ENCODE measurements around the gene POLR2J. TPM values are rescaled to one million over a fixed set of nuclear protein-coding genes. Genes with fewer than 3 reads are reported as not detected.
"Not testable (repeated sequence)": the region's sequence is repeated elsewhere in the genome, so short reads cannot be mapped to it uniquely, and the experiment has no call there.

POLR2J gene
- total RNA-seq, 2 donors from 2014 or later: 56.9 to 79.6 TPM

DNA sequence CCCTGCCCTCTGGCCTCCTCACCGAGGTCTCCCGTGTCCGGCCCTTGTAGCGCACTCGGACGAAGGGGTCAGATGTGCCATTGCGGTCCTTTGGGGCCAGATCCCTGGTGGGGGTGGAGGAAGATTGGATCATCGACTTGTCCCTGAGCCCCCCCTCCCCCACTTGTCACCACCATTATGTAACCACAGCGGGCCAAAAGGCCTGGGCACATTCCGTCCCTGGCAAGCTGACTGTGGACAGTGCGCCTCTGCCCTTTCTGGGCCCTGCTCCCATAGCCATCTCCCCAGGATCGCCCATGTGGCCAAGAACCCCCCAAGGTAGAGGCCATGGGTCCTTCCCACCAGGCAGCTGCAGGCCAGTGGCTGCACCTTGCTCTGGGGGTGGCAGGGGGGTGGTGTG lies 24.4 kb upstream of the POLR2J start:
- not testable (repeated sequence) for H3K36me3 Mint-ChIP-seq; H3K27ac Mint-ChIP-seq; DNase-seq (ENCODE audit: low spot score in 2 of 2); H3K9me3 Mint-ChIP-seq
- peak in 1 of 2 donors; percentile 6 for ATAC-seq

DNA sequence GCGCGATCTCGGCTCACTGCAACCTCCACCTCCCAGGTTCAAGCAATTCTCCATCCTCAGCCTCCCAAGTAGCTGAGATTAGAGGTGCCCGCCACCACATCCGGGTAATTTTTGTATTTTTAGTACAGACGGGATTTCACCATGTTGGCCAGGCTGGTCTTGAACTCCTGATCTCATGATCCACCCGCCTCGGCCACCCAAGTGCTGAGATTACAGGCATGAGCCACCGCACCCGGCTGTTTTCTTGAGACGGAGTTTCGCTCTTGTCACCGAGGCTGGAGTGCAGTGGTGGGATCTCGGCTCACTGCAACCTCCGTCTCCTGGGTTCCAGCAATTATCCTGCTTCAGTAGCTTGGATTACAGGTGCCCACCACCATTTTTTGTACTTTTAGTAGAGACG lies 19.6 kb upstream of the POLR2J start:
- not testable (repeated sequence) for H3K27ac Mint-ChIP-seq; H3K36me3 Mint-ChIP-seq; ATAC-seq; H3K9me3 Mint-ChIP-seq; DNase-seq (ENCODE audit: low spot score in 2 of 2)

DNA sequence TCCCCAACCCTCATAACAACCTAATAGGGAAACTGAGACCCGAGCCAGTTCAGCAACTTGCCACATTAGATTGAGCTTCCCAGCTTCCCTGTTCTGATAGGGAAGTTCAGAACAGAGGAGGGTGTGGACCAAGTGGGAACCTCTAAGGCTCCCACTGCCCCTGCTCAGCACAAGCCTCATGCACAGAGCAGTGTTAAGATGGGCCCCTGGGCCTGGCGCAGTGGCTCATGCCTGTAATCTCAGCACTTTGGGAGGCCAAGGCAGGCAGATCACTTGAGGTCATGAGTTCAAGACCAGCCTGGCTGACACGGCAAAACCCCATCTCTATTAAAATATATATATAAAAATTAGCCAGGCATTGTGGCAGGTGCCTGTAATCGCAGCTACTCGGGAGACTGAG lies 18.6 kb upstream of the POLR2J start:
- H3K27ac Mint-ChIP-seq, H3K9me3 Mint-ChIP-seq: not testable (repeated sequence)
- peak in 1 of 2 donors; percentile 54 for DNase-seq (ENCODE audit: low spot score in 2 of 2)

DNA sequence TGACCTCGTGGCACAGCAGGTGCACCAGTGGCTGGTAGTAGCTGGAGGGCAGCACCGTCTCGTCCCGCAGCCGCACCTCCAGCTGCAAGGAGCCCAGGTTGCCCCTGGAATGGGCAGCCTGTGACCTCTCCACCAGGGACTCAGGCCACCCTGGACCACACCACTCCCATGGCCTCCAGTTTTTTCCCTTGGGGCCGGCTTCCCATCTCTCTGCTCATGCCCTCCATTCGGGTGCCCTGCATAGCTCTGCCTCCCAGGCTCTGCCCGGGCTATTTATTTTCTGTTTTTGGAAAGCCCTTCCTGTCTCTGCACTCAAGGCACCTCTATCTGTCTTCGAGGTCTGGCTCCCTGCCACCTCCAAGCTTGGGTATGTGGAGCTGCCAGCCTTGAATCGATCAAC lies 18.1 kb upstream of the POLR2J start:
- H3K27ac Mint-ChIP-seq, H3K36me3 Mint-ChIP-seq, H3K9me3 Mint-ChIP-seq, ATAC-seq: not testable (repeated sequence)
- peak in 1 of 2 donors; percentile 55 for DNase-seq (ENCODE audit: low spot score in 2 of 2)

More for the DNA sequence above, 18.6 kb upstream of the POLR2J start:
- not testable (repeated sequence) for ATAC-seq, H3K36me3 Mint-ChIP-seq

DNA sequence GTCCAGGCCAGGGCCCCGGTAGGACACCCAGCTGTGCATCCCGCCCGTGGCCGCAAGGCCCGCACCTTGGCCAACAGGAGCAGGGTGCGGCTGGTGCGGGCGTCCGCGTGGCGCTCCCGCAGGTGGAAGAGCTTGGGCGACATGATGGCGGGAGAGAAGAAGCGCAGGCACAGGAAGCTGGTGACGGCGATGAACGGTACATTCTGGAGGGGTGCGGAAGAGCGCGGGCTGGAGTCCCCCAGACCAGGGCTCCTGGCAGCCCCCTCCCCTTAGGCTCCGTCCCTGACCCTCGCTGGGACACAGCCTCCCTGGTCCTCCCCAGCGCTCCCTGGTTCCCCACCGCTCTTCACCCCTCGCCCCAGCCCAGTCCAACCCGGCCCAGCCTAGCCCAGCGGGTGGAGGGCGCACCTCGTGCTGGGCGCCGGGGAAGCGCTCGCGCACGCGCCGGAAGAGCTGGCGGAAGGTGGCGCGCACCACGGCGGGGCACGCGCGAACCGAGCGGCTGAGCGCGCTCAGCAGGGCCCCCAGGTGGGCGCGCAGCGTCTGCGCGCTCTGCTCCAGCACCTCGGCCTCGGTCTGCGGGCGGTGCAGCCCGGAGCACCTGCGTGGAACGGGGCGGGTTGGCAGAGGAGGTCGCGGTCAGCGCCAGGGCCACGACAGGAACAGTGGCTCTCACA lies 15.9 kb upstream of the POLR2J start:
- H3K36me3 Mint-ChIP-seq; H3K27ac Mint-ChIP-seq; DNase-seq (ENCODE audit: low spot score in 2 of 2); H3K9me3 Mint-ChIP-seq: not testable (repeated sequence)
- peak; percentile 72 to 80 for ATAC-seq

DNA sequence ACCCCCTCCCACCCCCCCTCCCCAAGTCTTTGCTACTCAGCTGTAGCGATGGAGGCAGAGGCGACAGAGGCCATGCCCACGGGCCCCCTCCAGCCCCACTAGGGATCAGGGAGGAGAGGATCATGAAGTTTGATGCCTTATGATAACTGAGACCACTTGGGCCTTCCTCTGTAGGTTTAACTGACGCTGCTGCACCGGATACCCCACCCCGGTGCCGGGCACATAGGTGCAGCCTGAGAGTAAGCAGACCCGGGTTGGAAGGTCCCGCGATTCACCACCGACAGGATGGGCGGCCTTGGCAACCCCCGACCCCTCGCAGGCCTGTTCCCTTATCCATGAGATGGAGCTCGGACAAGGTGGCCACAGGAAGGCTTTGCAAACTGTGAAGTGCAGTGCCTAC lies 15.3 kb upstream of the POLR2J start:
- DNase-seq (ENCODE audit: low spot score in 2 of 2): peak; percentile 55 to 68
- not testable (repeated sequence) for H3K27ac Mint-ChIP-seq, H3K9me3 Mint-ChIP-seq, H3K36me3 Mint-ChIP-seq
- ATAC-seq: peak; percentile 13 to 15

DNA sequence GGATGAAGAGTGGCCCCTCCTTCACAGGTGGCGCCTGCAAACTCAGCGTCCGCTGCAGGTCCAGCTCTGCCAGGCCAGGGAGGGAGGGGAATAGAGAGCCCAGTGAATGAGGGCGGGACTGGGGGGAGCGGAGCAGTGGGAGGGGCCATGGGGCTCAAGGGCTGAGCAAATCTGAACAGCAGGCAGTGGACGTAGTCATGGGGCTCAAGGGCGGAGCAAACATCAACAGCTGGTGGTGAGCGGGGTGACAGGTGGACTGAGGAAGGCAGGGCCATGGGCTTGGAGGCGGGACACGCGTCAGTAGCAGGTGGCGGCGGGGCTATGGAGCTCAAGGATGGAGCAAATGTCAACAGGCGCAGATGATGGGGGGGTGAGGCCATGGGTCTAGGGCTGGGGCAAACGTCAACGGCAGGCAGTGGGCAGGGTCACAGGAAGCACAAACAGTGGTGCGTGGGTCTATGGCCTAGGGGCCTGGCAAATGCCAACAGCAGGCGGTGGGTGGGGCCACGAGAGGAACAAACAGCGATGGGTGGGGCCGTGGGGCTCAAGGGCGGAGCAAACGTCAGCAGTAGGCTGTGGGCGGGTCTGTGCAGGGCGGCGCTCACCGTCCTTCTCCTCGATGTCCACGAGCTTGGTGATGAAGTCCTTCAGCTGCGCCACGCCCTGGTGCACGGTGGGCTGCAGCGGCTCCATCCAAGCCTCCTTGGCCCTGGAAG lies 14.7 kb upstream of the POLR2J start:
- DNase-seq (ENCODE audit: low spot score in 2 of 2): peak in 1 of 2 donors; percentile 4
- H3K9me3 Mint-ChIP-seq, H3K27ac Mint-ChIP-seq, H3K36me3 Mint-ChIP-seq: not testable (repeated sequence)
- ATAC-seq: peak; percentile 48 to 58

DNA sequence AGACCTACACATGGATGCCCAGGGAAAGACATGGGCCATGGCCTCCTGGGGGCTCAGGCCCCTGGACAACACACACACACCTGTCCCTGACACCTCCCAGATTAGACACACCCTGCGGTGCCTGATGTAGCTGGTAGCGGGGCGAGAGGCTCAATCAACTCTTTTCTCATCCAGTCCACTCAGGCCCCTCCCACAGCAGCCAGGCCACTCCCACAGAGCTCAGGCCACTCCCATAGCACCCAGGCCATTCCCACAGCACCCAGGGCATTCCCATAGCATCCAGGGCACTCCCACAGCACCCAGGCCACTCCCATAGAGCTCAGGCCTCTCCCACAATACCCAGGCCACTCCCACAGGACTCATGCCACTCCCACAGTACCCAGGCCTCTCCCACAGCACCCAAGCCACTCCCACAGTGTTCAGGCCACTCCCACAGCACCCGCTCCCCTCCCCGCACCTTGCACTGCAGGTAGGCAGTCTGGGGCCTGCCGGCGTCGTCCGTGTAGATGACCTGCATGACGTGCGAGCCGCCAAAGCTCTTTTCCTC lies 11.9 kb upstream of the POLR2J start:
- ATAC-seq (peak; percentile 36 to 74), DNase-seq (ENCODE audit: low spot score in 2 of 2) (peak; percentile 55 to 87)
- not testable (repeated sequence) for H3K27ac Mint-ChIP-seq, H3K36me3 Mint-ChIP-seq, H3K9me3 Mint-ChIP-seq

DNA sequence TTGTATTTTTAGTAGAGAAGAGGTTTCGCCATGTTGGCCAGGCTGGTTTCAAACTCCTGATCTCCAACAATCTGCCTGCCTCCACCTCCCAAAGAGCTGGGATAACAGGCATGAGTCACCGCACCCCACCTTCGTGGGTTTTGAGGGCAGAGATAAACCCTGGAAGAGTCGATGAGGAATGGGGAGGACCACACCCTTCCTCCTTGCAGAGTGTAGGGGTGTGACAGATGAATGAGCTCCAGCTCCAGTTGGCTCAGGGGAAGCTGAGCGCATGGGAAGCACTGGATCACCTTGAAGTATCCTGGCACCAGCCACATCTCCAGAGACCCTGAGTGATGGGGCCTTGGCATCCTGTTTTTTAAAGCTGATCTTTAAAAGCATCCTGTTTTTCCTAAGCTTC lies 5.6 kb upstream of the POLR2J start:
- H3K9me3 Mint-ChIP-seq; H3K27ac Mint-ChIP-seq; ATAC-seq; DNase-seq (ENCODE audit: low spot score in 2 of 2); H3K36me3 Mint-ChIP-seq: not testable (repeated sequence)

DNA sequence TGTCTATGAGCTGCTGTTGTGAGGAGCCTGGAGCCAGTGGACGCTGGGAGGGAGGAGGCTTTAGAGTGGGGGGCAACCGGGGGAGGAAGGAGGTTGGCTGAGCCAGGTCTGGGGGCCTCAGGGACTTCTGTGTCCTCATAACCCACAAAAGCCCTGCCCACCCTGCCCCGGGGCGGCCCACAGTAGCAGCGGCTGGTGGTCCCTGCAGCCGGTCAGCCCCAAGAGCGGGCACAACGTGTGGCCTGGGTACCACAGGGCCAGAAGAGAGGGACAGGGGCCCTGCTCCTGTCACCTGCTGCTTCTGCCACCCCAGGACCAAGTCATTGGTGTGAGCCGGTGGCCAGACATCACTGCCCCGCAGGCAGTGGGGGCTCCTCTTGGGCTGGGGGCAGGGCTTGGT lies 3.2 kb upstream of the POLR2J start:
- not testable (repeated sequence) for H3K27ac Mint-ChIP-seq, H3K9me3 Mint-ChIP-seq, H3K36me3 Mint-ChIP-seq, ATAC-seq
- peak; percentile 1 to 54 for DNase-seq (ENCODE audit: low spot score in 2 of 2)

DNA sequence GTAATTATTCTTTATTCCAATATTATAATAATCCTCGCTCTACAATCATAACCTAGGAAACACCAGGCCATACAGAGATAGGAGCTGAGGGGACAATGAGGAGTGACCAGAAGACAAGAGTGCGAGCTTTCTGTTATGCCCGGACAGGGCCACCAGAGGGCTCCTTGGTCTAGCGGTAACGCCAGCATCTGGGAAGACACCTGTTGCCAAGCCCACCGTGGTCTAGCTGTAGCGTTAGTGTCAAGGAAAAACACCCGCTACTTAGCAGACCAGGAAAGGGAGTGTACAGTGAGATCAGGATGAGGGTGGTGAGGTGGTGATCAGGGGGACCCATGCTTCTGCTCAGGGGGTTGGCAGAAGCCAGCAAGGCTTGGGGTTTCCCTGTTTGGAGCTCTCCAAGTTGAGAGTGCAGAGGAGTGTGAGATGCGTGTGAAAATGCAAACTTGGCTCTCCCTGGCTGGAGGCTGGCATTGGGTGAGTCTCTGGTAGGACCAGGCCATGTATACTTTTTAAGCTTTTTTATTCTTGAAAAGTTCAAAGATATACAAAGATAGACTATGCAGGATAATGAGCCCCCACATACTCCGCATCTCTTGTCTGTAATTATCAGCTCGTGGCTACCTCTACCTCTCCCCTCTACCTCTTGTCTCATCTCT lies 1.4 kb upstream of the POLR2J start:
- peak; percentile 45 to 60 for DNase-seq (ENCODE audit: low spot score in 2 of 2)
- H3K27ac Mint-ChIP-seq, ATAC-seq, H3K9me3 Mint-ChIP-seq, H3K36me3 Mint-ChIP-seq: not testable (repeated sequence)

DNA sequence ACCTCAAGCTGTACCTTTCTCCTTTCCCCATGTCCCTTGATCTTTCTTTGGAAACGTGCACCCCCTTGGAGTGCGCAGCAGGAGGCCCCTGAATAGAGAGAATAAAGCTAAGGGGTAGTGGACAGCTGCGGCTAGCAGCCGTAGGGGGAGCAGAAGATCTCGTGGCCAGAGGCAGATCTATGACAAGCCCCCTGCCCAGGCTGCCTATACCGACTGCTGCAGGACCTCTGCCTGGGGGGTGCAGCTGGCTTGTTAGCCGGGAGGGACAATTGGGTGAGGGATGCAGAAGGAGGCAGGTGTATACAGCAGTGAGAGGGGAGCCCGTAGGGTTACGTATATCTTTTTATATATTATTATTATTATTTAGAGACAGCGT lies 475 bp upstream of the POLR2J start:
- not testable (repeated sequence) for H3K27ac Mint-ChIP-seq; H3K9me3 Mint-ChIP-seq; DNase-seq (ENCODE audit: low spot score in 2 of 2); H3K36me3 Mint-ChIP-seq
- ATAC-seq: peak; percentile 17 to 58

DNA sequence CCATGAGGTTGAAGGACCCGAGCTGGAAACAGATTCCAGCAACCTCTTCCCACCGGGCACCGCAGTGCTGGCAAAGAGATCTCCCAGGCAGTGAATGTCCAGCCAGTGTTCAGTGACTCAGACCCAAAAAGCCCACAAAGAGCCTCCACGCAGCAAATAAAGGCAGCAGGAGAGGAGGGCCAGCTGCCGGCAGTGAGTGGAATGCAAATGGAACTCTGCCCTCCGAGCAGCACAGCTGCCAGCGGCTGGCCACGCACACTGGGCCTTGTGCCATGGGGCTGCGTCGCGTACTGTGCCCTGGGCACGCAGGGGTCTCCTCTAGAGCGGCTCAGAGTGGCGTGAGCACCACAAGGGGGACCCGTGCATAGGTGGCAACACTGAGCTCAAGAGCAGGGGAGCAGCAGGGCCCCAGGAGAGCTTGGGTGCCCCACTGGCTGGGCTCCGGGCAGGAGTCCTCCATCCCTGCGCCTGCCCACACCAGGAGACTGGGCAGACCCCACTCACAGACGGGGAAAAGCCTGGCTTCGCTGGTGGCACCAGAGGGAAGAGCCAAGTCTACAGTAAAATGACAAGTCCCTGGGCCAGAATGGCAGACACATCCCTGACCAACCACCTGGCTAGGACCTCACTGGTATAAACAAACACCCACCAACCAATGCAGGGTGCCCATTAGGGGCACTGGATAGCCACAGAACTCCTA lies 3.8 kb downstream of the POLR2J start:
- peak in 1 of 2 donors; percentile 39 for DNase-seq (ENCODE audit: low spot score in 2 of 2)

DNA sequence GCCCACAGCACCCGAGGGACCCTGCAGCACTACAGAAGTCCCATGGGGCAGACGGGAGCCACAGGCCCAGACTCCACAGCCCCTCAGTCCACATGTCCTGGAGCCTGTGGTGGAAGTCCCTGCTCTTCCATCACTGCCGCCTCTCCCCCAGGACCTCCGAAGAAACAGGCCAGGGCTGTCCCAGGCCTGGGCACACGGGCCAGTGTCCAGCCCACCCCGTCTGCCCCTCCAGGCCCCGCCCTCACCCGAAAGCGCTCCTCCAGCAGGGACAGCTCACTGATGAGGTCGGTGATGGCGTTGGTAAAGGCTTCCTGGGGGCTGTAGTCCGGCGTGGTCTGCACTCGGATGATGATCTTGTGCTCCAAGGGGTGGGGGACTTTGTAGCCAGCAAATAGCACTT lies 4.6 kb downstream of the POLR2J start:
- not testable (repeated sequence) for ATAC-seq, H3K27ac Mint-ChIP-seq, H3K36me3 Mint-ChIP-seq, H3K9me3 Mint-ChIP-seq
- DNase-seq (ENCODE audit: low spot score in 2 of 2): peak in 1 of 2 donors; percentile 44

More for the DNA sequence above, 3.8 kb downstream of the POLR2J start:
- not testable (repeated sequence) for ATAC-seq, H3K27ac Mint-ChIP-seq, H3K36me3 Mint-ChIP-seq, H3K9me3 Mint-ChIP-seq

DNA sequence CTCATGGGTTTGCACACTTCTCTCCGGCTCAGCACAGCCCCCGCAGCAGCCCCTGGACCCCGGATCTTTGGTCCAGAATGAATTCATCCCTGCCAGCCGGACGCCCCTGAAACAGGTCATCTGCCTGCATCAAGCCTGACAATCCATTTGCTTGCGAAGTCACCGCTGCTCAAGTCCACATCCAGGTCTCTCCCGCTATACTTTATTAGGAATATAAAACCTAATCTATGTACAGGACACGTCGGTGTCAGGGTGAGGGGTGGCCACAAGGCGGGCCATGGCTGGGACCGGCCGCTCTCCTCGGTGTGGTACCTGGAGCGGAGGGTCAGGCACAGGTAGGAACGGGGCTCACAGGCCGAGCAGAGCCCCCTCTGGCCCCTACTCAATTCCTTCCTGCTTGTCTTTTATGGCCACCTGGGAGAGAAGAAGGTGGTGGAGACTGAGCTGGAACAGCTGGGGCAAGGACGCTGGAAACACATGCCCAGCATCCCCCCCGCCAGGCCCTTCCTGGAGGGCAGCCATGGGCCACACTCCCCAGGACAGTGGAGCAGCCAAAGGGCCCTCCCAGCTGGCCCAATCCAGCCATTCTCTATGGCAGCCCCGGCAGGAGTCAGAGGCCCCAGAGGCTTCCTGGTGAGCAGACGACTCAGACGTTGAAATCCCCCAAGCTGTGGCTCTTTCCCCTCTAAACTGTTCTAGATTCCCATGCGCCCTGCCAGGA lies 5.3 kb downstream of the POLR2J start:
- no peaks in the 10 kb centered on the region for H3K36me3 Mint-ChIP-seq
- no peak for ATAC-seq
- DNase-seq (ENCODE audit: low spot score in 2 of 2): peak in 1 of 2 donors; percentile 52

More for the DNA sequence above, 5.3 kb downstream of the POLR2J start:
- Mint-ChIP-seq H3K9me3 (no peaks in the 10 kb centered on the region), H3K27ac (no peak overlapping the region)
